Loucy (cell line): ENCODE results near the gene UQCR10.

ENCODE experiments used
- H2AFZ ChIP-seq: fragments of 200-600 bp; sonication (generic); 2 replicates; pipeline ENCODE4 v1.6.0; 2016; ENCODE audit warnings: antibody characterized with exemption, mild to moderate bottlenecking, low read length, moderate library complexity
- H3F3A ChIP-seq: fragments of 200-600 bp; 2 replicates; pipeline ENCODE4 v1.6.0; 2016; ENCODE audit warnings: antibody characterized with exemption, low read depth, mild to moderate bottlenecking
- H3K27me3 ChIP-seq: fragments of 200-600 bp; sonication (generic); 2 replicates; pipeline ENCODE4 v1.6.1; 2014; ENCODE audit warnings: low read length, mild to moderate bottlenecking; ENCODE audit not compliant: insufficient read depth, poor library complexity, severe bottlenecking
- H3K36me3 ChIP-seq: fragments of 200-600 bp; sonication (generic); 2 replicates; pipeline ENCODE4 v1.6.1; 2016; ENCODE audit warnings: low read length; ENCODE audit not compliant: insufficient read depth
- H3K4me1 ChIP-seq: fragments of 200-600 bp; sonication (generic); 2 replicates; pipeline ENCODE4 v1.5.1; 2014; ENCODE audit warnings: low read length, mild to moderate bottlenecking; ENCODE audit not compliant: insufficient read depth, poor library complexity, severe bottlenecking
- H3K4me2 ChIP-seq: fragments of 200-600 bp; sonication (generic); 2 replicates; pipeline ENCODE4 v1.6.0; 2014; ENCODE audit warnings: antibody characterized with exemption, low read length, low read depth, mild to moderate bottlenecking; ENCODE audit not compliant: poor library complexity, severe bottlenecking
- H3K4me3 ChIP-seq: fragments of 200-600 bp; sonication (generic); 2 replicates; pipeline ENCODE4 v1.5.1; 2014; ENCODE audit warnings: low read length, mild to moderate bottlenecking, mixed read lengths; ENCODE audit not compliant: poor library complexity, severe bottlenecking
- H3K79me2 ChIP-seq: fragments of 200-600 bp; sonication (generic); 2 replicates; pipeline ENCODE4 v1.6.1; 2014; ENCODE audit warnings: low read length; ENCODE audit not compliant: insufficient read depth
- H3K9ac ChIP-seq: fragments of 200-600 bp; sonication (generic); 2 replicates; pipeline ENCODE4 v1.6.0; 2014; ENCODE audit warnings: mild to moderate bottlenecking, low read depth, low read length, moderate library complexity; ENCODE audit not compliant: poor library complexity, severe bottlenecking
- H3K9me2 ChIP-seq: fragments of 200-600 bp; sonication (generic); replicated peaks from 2 replicates; pipeline ENCODE4 v1.6.1; 2016; ENCODE audit warnings: low read depth, low read length, mixed read lengths
- H3K9me3 ChIP-seq: fragments of 200-600 bp; sonication (generic); 2 replicates; pipeline ENCODE4 v1.6.1; 2014; ENCODE audit warnings: mild to moderate bottlenecking, antibody characterized with exemption, low read length, low read depth; ENCODE audit not compliant: insufficient read depth
- H4K20me1 ChIP-seq: fragments of 200-600 bp; sonication (generic); 2 replicates; pipeline ENCODE4 v1.6.0; 2014; ENCODE audit warnings: antibody characterized with exemption, low read length, mild to moderate bottlenecking; ENCODE audit not compliant: insufficient read depth, poor library complexity, severe bottlenecking
- CTCF ChIP-seq: fragments of 200-600 bp; sonication (generic); conservative IDR thresholded peaks from 2 replicates; pipeline ENCODE4 v1.5.1; 2014; ENCODE audit warnings: mild to moderate bottlenecking, antibody characterized with exemption, low read length
- EZH2phosphoT487 ChIP-seq: fragments of 200-600 bp; IDR thresholded peaks from 2 replicates; pipeline ENCODE4 v1.6.1; 2018; ENCODE audit warnings: antibody characterized with exemption, mild to moderate bottlenecking, moderate library complexity, borderline replicate concordance

The UQCR10 gene

GRCh38 chr22:29739346-29739875 lies 27.8 kb upstream of the UQCR10 start:
- Histone ChIP-seq H3K4me2 (no peak overlapping the region), H3K9me2 (no peaks in the 10 kb centered on the region), H3K36me3 (no peaks in the 10 kb centered on the region), H3K9me3 (no peaks in the 10 kb centered on the region), H2AFZ (no peak overlapping the region), H3K27me3 (no peaks in the 10 kb centered on the region), H3K4me1 (no peaks in the 10 kb centered on the region), H3F3A (no peaks in the 10 kb centered on the region), H3K79me2 (no peaks in the 10 kb centered on the region), H4K20me1 (no peaks in the 10 kb centered on the region), H3K4me3 (no peak overlapping the region), H3K9ac (no peak overlapping the region)
- no peak for TF ChIP-seq CTCF
- no peak for TF ChIP-seq EZH2phosphoT487

GRCh38 chr22:29740216-29740615 lies 27.0 kb upstream of the UQCR10 start:
- H3K9ac ChIP-seq, result no peak overlapping the region
- H2AFZ ChIP-seq, result no peak overlapping the region
- H3K4me2 ChIP-seq, result no peak overlapping the region
- H3K27me3 ChIP-seq, result no peaks in the 10 kb centered on the region
- H3K9me2 ChIP-seq, result no peaks in the 10 kb centered on the region
- no peak overlapping the region for H3K4me3 ChIP-seq
- no peaks in the 10 kb centered on the region for H3K4me1 ChIP-seq
- no peaks in the 10 kb centered on the region for H4K20me1 ChIP-seq
- no peaks in the 10 kb centered on the region for H3F3A ChIP-seq
- no peaks in the 10 kb centered on the region for H3K9me3 ChIP-seq
- H3K79me2 ChIP-seq, result no peaks in the 10 kb centered on the region
- no peaks in the 10 kb centered on the region for H3K36me3 ChIP-seq
- TF ChIP-seq EZH2phosphoT487 (no peak), CTCF (no peak)

- Histone ChIP-seq H3K79me2 (no peaks in the 10 kb centered on the region), H3K9ac (no peak overlapping the region), H3K9me3 (no peaks in the 10 kb centered on the region), H3K4me1 (no peaks in the 10 kb centered on the region), H3K9me2 (no peaks in the 10 kb centered on the region), H3K36me3 (no peaks in the 10 kb centered on the region; the same call in 1 of the 2 replicates), H3K4me3 (no peak overlapping the region), H3K27me3 (no peaks in the 10 kb centered on the region), H3F3A (no peaks in the 10 kb centered on the region), H3K4me2 (no peak overlapping the region), H2AFZ (no peak overlapping the region), H4K20me1 (no peaks in the 10 kb centered on the region)
- TF ChIP-seq EZH2phosphoT487, result no peak
- no peak for TF ChIP-seq CTCF
Observed at GRCh38 chr22:29741926-29742325, 25.2 kb upstream of the UQCR10 start.
